ENCODE data around the gene RAP2A. TPM values are rescaled to one million over a fixed set of nuclear protein-coding genes. Genes with fewer than 3 reads are reported as not detected.

Gene RAP2A
- total and polyA plus RNA-seq, 10 of the 15 experiments (the other 5 are each of a cell fraction or from before 2014, with no cell fraction given), result 3.5 to 35.1 (median 14.9) TPM

- intact Hi-C loops (cut with micrococcal nuclease; ENCODE audit: unreplicated experiment) (no loop called here), in situ Hi-C loops (cut with MboI) (no loop called here)
- H3K4me2 ChIP-seq (ENCODE audit: control insufficient read depth, insufficient read depth), result no peak overlapping the region
- ATAC-seq (no peak), DNase-seq (ENCODE audit: low read depth, low spot score) (no peak), FAIRE-seq (no peak)
- RAD21 ChIA-PET (ENCODE audit: unreplicated experiment), result no interaction called here
- H3K9me3 ChIP-seq (replicated peaks; ENCODE audit: control insufficient read depth, insufficient read depth, low read length), result no peaks in the 10 kb centered on the region
- POLR2A ChIA-PET, result no interaction called here
- no peak overlapping the region for H3K27ac ChIP-seq (ENCODE audit: control insufficient read depth, insufficient read depth)
- no peaks in the 10 kb centered on the region for H3K36me3 ChIP-seq (ENCODE audit: control insufficient read depth in 2 of 2, insufficient read depth in 2 of 2, low read length in 1 of 2)
- CTCF ChIA-PET, result interaction anchor here (0.7 kb wide), 1 partner anchor 118 kb away, joined by 3 read pairs; no protein-coding TSS in a partner anchor
- no peaks in the 10 kb centered on the region for H3K27me3 ChIP-seq (replicated peaks in 1 of 2; ENCODE audit: control insufficient read depth in 2 of 2, insufficient read depth in 2 of 2, low read length in 1 of 2)
- SMC1A ChIA-PET (ENCODE audit: uncharacterized antibody, unreplicated experiment), result no interaction called here
- no TSS peak for BruUV-seq (replicated peaks)
- no peak overlapping the region for H3K9ac ChIP-seq (ENCODE audit: control insufficient read depth, insufficient read depth, low read length)
- H2AFZ ChIP-seq (ENCODE audit: control insufficient read depth, low read depth, low read length), result no peak overlapping the region
- TF ChIP-seq, protein P1, sequence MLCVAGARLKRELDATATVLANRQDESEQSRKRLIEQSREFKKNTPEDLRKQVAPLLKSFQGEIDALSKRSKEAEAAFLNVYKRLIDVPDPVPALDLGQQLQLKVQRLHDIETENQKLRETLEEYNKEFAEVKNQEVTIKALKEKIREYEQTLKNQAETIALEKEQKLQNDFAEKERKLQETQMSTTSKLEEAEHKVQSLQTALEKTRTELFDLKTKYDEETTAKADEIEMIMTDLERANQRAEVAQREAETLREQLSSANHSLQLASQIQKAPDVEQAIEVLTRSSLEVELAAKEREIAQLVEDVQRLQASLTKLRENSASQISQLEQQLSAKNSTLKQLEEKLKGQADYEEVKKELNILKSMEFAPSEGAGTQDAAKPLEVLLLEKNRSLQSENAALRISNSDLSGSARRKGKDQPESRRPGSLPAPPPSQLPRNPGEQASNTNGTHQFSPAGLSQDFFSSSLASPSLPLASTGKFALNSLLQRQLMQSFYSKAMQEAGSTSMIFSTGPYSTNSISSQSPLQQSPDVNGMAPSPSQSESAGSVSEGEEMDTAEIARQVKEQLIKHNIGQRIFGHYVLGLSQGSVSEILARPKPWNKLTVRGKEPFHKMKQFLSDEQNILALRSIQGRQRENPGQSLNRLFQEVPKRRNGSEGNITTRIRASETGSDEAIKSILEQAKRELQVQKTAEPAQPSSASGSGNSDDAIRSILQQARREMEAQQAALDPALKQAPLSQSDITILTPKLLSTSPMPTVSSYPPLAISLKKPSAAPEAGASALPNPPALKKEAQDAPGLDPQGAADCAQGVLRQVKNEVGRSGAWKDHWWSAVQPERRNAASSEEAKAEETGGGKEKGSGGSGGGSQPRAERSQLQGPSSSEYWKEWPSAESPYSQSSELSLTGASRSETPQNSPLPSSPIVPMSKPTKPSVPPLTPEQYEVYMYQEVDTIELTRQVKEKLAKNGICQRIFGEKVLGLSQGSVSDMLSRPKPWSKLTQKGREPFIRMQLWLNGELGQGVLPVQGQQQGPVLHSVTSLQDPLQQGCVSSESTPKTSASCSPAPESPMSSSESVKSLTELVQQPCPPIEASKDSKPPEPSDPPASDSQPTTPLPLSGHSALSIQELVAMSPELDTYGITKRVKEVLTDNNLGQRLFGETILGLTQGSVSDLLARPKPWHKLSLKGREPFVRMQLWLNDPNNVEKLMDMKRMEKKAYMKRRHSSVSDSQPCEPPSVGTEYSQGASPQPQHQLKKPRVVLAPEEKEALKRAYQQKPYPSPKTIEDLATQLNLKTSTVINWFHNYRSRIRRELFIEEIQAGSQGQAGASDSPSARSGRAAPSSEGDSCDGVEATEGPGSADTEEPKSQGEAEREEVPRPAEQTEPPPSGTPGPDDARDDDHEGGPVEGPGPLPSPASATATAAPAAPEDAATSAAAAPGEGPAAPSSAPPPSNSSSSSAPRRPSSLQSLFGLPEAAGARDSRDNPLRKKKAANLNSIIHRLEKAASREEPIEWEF (IDR thresholded peaks at IDR 0.05; ENCODE audit: insufficient replicate concordance, low read depth, low read length), result no peak
- TF ChIP-seq BHLHE40 (IDR thresholded peaks at IDR 0.05; ENCODE audit: borderline replicate concordance in 1 of 2, low read depth in 2 of 2, low read length in 1 of 2), result no peak
- TF ChIP-seq SKIL (IDR thresholded peaks at IDR 0.05; ENCODE audit: low read depth, poor library complexity, severe bottlenecking), result no peak
- TF ChIP-seq ZNF217 (IDR thresholded peaks at IDR 0.05), result no peak
- TF ChIP-seq HCFC1 (IDR thresholded peaks at IDR 0.05; ENCODE audit: low read length), result no peak
- no peak for TF ChIP-seq STAT1 (conservative IDR thresholded peaks at IDR 0.05)
- TF ChIP-seq STAT3 (IDR thresholded peaks at IDR 0.05; ENCODE audit: low read depth, low read length), result no peak
- no peak for TF ChIP-seq ATF2 (IDR thresholded peaks at IDR 0.05; ENCODE audit: low read length)
- no peak overlapping the region for H3K4me3 ChIP-seq
- H3K79me2 ChIP-seq (ENCODE audit: control insufficient read depth, insufficient read depth, low read length), result no peaks in the 10 kb centered on the region
- H3K4me1 ChIP-seq (ENCODE audit: control insufficient read depth, insufficient read depth, low read length), result no peaks in the 10 kb centered on the region
- no peaks in the 10 kb centered on the region for H4K20me1 ChIP-seq (ENCODE audit: control insufficient read depth, insufficient read depth)
Observed at GRCh38 chr13:97477844-97478243, 43.9 kb downstream of the RAP2A start.
